GM13977 (cell line): Measurements from ENCODE around the gene RASL10A.

ENCODE experiments used
- DNase-seq: peaks from one replicate; pipeline ENCODE4 v3.0.0; 2012; ENCODE audit warnings: low spot score
- in situ Hi-C: fragments of 300-500 bp; cut with MboI; formaldehyde crosslinking; loops from one replicate; pipeline ENCODE4 v1.12.0; 2022; ENCODE audit warnings: low sequenced_read_pairs, low pct_unique_long_range_greater_than_20kb, mixed read lengths, inconsistent platforms; ENCODE audit not compliant: unreplicated experiment
- TF ChIP-seq, protein P1 (sequence below): IDR thresholded peaks from 2 replicates; pipeline ENCODE4 v1.5.1; 2012; ENCODE audit warnings: mild to moderate bottlenecking, control low read depth; ENCODE audit not compliant: insufficient read depth; ENCODE audit errors: extremely low read depth, missing control alignments

RASL10A gene

DNA sequence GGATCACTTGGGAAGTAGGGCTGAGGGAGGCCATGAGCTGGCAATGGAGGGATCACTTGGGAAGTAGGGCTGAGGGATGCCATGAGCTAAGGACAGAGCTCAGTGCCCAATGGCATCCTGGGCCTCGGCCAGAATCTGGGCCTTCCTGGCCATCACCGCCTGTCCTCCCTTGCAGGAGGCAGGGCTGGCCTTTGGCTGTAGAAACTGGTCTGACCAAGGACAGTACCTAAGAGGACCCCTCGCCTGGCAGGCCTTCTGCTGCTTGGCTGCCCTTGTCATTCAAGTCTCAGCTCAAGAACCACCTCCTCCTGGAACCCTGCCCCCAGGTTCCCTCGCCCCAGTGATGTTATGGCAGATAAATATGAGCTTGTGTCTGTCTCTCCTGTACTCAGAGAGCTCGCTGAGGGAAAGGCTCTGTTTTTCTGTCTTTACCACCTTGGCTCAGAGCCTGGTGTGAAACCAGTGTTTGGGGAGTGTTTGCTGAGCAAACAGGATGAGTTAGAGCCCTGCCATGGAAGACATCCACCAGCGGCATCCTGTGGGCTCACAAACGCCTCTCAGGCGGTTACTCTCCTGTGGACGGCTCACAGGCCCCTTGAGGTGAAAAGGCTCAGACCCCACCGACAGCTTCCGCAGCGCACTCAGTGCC is 19.3 kb upstream of the RASL10A start:
- in situ Hi-C loops, result no loop called here
- TF ChIP-seq, protein P1, sequence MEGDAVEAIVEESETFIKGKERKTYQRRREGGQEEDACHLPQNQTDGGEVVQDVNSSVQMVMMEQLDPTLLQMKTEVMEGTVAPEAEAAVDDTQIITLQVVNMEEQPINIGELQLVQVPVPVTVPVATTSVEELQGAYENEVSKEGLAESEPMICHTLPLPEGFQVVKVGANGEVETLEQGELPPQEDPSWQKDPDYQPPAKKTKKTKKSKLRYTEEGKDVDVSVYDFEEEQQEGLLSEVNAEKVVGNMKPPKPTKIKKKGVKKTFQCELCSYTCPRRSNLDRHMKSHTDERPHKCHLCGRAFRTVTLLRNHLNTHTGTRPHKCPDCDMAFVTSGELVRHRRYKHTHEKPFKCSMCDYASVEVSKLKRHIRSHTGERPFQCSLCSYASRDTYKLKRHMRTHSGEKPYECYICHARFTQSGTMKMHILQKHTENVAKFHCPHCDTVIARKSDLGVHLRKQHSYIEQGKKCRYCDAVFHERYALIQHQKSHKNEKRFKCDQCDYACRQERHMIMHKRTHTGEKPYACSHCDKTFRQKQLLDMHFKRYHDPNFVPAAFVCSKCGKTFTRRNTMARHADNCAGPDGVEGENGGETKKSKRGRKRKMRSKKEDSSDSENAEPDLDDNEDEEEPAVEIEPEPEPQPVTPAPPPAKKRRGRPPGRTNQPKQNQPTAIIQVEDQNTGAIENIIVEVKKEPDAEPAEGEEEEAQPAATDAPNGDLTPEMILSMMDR, result no peak
- no peak for DNase-seq

DNA sequence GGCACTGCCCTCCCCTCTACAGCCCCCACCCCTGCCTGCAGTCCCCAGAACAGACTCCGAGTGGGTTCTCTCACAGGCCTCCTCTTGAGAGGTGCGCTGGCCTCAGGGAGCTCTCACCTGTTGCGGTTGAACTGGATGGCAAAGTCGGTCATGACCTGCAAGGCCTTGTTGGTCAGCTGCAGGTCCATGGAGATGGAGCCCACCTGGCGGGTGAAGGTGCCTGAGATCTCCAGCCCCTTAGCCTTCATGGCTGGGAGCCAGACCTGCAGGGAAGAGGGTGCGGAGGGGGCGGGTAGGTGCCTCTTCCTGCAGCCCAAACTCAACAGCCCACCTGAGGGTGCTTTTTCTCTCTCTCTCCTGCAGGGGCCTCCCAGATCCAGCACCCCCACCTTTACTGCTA is 18.7 kb upstream of the RASL10A start:
- no peak for DNase-seq
- in situ Hi-C loops, result no loop called here
- TF ChIP-seq, protein P1, result no peak

DNA sequence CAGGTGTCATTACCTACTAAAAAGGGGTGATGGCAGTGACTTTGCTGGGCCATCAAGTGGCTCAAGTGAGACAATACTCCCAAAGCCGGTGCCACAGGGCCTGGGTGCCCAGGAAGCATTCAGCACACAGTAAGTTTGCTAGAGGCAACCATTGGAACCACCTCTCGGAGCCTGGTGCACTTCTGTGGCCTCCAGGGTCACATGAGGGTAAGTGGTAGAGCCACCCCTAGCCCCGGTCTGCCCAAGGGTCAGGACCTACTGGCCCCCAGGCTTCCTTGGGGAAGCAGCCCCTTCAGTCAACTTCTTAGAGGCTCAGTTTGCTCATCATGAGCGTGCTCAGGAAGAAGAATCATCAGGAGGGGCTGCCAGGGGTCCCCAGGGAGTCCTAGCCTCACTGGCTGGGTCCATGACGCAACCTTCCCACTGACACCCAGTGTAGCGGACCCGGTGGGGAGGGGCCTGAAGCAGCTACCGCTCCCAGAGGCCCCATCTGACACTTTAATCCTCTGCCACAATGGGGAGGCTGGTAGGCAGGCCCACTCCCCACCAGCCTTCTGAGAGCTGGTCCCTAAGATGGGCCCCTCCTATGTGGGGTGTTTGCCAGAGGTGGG is 17.5 kb upstream of the RASL10A start:
- DNase-seq, result no peak
- in situ Hi-C loops, result no loop called here

DNA sequence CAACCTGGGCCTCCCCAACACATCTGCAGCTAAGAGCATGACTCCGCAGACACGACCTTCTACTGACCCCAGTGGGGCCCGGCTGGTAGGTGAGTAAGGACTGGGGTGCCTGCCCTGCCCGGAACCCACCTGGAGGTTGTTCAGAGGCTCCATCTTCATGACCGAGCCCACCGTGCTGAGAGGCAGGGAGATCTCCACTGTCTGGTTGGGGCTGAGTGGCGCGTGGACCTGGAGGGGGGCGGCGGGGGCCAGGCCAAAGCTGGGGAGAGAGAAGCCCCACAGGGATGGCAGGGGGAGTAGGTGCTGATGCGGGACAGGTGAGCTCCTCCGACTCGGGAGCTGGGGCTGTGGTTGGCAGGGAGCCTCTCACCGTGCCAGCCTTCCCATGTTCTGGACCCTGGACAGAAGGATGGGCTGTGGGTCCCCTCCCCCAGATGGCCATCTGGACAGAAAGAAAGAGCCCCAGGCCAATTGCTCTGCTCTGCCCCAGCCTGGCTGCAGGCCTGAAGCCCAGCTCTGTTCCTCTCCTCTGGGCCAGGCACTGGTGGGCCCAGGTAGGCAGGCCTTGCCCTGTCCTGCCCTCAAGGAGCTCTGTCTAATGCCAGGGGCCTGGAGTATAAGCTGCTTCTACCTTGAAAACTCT is 16.3 kb upstream of the RASL10A start:
- in situ Hi-C loops, result no loop called here
- no peak for DNase-seq
- TF ChIP-seq, protein P1, result no peak

More for the DNA sequence above, 17.5 kb upstream of the RASL10A start:
- TF ChIP-seq, protein P1, result no peak

DNA sequence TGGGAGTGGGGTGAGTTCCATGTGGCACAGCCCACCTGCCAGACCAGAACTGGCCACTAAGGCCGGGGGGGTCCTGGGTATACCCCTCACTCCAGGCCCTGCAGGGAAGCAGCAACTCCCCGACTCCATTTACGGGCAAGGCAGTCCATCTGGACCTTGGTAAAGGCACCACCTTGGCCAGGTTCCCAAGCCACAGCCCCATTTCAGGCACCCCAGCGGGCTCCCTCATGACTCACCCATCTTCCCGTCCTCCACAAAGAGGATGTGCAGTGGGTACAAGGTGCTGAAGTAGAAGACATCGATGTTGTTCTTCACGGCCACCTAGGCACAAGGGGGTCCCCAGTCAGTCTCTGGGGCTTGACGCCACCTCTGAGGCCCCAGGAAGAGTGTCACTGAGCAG is 15.7 kb upstream of the RASL10A start:
- no peak for DNase-seq
- TF ChIP-seq, protein P1, result no peak
- in situ Hi-C loops, result no loop called here

DNA sequence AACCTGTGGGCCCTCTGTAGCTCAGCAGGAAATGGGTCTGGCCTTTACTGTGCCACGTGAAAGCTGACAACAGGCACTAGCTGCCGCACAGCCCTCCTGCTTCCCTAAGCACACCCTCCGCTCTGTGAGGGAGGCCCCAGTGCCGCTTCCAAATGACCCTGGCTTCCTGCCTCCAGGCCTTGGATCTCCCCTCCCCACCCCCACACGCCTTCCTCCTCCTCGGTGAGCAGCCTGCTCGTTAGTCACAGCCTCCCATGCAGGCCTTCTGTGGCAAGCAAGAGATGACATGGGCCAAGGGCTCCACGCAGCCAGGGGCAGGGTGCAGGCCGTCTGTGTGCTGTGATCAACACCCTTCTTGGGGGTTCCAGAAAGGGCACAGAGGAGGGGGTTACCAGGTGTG is 15.3 kb upstream of the RASL10A start:
- DNase-seq, result no peak
- TF ChIP-seq, protein P1, result no peak
- in situ Hi-C loops, result no loop called here
